ENCODE data around the gene SCRT2.
"Not testable (repeated sequence)": the region's sequence is repeated elsewhere in the genome, so short reads cannot be mapped to it uniquely, and the experiment has no call there.

The SCRT2 gene

GRCh38 chr20:675453-676314 is at the start of gene SCRT2:
TSS of gene SCRT2 (minus strand) at chr20:675802. CDS start at chr20:675601, 201 bp downstream.
- no peak for TF ChIP-seq CTCF (IDR thresholded peaks at IDR 0.05; ENCODE audit: borderline replicate concordance, insufficient read depth, low read depth, low read length)
- no peak within 1 kb of the TSS for H3K4me3 ChIP-seq (ENCODE audit: low read depth, low read length)

GRCh38 chr20:724797-725196 is 49.2 kb upstream of the SCRT2 start:
- not testable (repeated sequence) for H3K4me3 ChIP-seq (ENCODE audit: low read depth, low read length)

GRCh38 chr20:723756-724155 is 48.2 kb upstream of the SCRT2 start:
- TF ChIP-seq CTCF (IDR thresholded peaks at IDR 0.05; ENCODE audit: borderline replicate concordance, insufficient read depth, low read depth, low read length): no peak
- no peak overlapping the region for H3K4me3 ChIP-seq (ENCODE audit: low read depth, low read length)

GRCh38 chr20:722822-723644 is 47.4 kb upstream of the SCRT2 start:
- H3K4me3 ChIP-seq (ENCODE audit: low read depth, low read length): no peak overlapping the region
- no peak for TF ChIP-seq CTCF (IDR thresholded peaks at IDR 0.05; ENCODE audit: borderline replicate concordance, insufficient read depth, low read depth, low read length)

DNA sequence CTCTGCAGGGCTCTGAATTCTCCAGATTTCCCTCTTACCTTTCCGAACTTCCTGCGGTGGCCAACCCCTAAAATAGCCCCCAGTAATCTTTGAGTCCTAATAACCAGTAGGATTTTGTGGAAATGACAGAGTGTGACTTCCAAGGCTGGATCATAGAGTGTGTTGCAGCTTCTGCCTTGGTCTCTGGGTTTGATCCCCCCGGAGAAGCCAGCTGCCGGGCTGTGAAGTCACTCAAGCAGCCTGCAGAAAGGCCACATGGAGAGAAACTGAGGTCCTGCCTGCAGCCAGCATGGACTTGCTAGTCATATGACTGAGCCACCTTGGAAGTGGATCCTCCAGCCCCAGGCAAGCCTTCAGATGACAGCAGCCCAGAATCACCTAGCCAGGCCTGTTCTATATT is 46.3 kb upstream of the SCRT2 start:
- H3K4me3 ChIP-seq (ENCODE audit: low read depth, low read length): no peak overlapping the region

GRCh38 chr20:719816-720215 is 44.2 kb upstream of the SCRT2 start:
- no peak for TF ChIP-seq CTCF (IDR thresholded peaks at IDR 0.05; ENCODE audit: borderline replicate concordance, insufficient read depth, low read depth, low read length)

More for the DNA sequence above, 46.3 kb upstream of the SCRT2 start:
- TF ChIP-seq CTCF (IDR thresholded peaks at IDR 0.05; ENCODE audit: borderline replicate concordance, insufficient read depth, low read depth, low read length): no peak

DNA sequence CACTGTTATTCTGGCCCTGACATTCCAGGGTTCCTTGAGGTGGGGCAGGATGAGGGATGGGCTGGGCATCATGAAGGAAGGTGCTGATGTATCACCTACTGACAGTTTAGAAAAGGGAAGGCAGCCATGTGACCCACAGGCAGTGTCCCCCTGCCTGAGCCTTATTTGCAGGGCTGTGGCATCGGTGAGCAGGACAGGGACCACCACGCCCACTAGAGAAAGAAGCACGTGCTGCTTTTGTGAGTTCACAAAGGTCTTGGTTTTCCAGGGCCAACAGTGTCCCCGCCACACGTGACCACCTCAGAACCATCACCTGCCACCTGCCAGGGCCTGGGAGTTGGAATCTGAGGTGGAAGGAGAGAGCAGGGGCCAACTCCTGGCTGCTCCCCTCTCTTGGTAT is 43.5 kb upstream of the SCRT2 start:
- TF ChIP-seq CTCF (IDR thresholded peaks at IDR 0.05; ENCODE audit: borderline replicate concordance, insufficient read depth, low read depth, low read length): no peak
- H3K4me3 ChIP-seq (ENCODE audit: low read depth, low read length): no peak overlapping the region

More at GRCh38 chr20:719816-720215, 44.2 kb upstream of the SCRT2 start:
- H3K4me3 ChIP-seq (ENCODE audit: low read depth, low read length): no peak overlapping the region

Measured in GM12875 (cell line).